ENCODE results near the gene ELAC2.

ELAC2 gene

DNA sequence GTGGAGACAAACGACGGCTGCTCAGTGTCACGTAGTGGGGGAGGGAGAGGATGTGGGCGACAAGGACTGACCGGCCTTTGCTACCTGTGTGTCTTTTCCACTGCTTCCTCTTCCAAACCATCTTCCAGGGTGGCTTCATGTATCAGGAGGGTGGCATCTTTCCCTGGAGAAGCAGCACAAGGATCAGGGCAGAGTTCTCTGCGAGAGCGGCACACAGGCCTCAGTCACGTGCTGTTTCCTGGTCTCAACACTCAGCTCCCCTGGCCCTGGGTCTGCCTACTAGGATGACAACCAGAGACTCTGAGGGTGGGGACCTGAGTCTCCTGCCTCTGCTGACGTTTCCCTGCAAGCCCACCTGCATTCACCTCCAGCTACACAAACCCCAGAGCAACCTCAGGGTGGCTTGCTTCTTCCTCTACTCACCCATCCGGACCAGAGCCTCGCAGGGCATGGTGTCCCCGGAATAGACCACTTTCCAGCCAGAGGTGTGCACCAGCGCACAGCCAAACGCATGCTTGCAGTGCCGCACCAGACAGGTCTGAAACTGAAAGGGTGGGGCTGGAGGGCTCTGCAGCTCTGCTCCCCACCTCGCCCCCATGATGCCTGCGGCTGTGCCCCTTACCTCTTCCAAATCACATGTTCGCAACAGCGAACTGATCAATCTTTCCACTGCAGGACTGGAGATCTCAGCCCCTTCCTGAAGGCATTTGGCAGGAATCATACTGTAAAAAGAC, 23.3 kb downstream of the ELAC2 start:
- H3K27ac ChIP-seq = no peak overlapping the region
- in situ Hi-C loops (cut with HindIII; ENCODE audit: low pct_ligation_motif_present, low sequenced_read_pairs) = no loop called here
- TF ChIP-seq, protein P1, sequence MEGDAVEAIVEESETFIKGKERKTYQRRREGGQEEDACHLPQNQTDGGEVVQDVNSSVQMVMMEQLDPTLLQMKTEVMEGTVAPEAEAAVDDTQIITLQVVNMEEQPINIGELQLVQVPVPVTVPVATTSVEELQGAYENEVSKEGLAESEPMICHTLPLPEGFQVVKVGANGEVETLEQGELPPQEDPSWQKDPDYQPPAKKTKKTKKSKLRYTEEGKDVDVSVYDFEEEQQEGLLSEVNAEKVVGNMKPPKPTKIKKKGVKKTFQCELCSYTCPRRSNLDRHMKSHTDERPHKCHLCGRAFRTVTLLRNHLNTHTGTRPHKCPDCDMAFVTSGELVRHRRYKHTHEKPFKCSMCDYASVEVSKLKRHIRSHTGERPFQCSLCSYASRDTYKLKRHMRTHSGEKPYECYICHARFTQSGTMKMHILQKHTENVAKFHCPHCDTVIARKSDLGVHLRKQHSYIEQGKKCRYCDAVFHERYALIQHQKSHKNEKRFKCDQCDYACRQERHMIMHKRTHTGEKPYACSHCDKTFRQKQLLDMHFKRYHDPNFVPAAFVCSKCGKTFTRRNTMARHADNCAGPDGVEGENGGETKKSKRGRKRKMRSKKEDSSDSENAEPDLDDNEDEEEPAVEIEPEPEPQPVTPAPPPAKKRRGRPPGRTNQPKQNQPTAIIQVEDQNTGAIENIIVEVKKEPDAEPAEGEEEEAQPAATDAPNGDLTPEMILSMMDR (IDR thresholded peaks at IDR 0.05; ENCODE audit: low read depth, low read length, missing control alignments) = no peak

DNA sequence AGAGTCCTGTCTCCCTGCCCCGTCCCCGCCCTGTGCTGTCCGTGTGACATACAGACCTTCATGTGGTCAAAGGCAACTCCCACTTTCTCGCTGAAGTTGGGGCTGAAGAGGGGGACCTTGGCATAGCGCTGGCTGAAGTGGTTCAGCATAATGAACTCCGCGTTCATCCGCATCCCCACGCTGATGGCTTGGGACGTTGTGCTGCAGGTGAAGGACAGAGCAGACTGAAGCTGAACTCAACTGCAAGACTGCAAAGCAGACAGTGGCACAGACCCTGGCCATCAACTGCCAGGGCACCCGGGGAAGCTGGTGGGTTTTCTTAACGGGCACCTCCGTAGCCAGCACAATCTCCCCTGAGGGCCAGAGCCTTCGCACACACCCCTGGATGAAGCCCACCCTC, 24.2 kb downstream of the ELAC2 start:
- no peak overlapping the region for H3K4me3 ChIP-seq (ENCODE audit: low read depth, low read length)
- no peak for DNase-seq
- no peaks in the 10 kb centered on the region for H3K27me3 ChIP-seq (replicated peaks)
- H3K36me3 ChIP-seq (replicated peaks) = peaks cover 84% of the 10 kb centered on the region
- no peak overlapping the region for H3K27ac ChIP-seq
- in situ Hi-C loops (cut with HindIII; ENCODE audit: low pct_ligation_motif_present, low sequenced_read_pairs) = no loop called here
- TF ChIP-seq, protein P1 (IDR thresholded peaks at IDR 0.05; ENCODE audit: low read depth, low read length, missing control alignments) = no peak

More for the DNA sequence above, 23.3 kb downstream of the ELAC2 start:
- Histone ChIP-seq H3K4me3 (ENCODE audit: low read depth, low read length) (no peak overlapping the region), H3K36me3 (replicated peaks) (peaks cover 92% of the 10 kb centered on the region), H3K27me3 (replicated peaks) (no peaks in the 10 kb centered on the region)
- DNase-seq = no peak

DNA sequence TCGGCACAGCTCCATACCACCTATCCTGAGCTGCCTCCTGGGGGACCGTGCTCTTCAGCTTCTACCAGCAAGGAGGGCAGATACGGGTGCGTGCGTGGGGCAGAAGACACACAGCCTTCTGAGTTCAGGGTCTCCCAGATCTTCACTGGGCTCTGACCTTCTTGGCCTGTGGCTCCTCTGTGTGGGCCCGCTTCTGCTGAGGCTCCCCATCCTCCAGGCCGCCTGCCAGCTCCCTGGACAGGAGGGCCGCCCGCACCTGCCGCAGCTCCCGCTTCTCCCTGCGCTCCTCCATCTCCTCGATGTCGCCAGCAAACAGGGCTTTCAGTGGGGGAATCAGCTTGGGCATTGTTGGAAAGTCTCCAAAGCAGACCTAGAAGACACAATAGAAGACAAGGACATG, 25.2 kb downstream of the ELAC2 start:
- in situ Hi-C loops (cut with HindIII; ENCODE audit: low pct_ligation_motif_present, low sequenced_read_pairs) = no loop called here
- H3K27ac ChIP-seq = no peak overlapping the region
- peaks cover 74% of the 10 kb centered on the region for H3K36me3 ChIP-seq (replicated peaks)
- no peaks in the 10 kb centered on the region for H3K27me3 ChIP-seq (replicated peaks)
- DNase-seq = no peak
- no peak overlapping the region for H3K4me3 ChIP-seq (ENCODE audit: low read depth, low read length)
- TF ChIP-seq, protein P1 (IDR thresholded peaks at IDR 0.05; ENCODE audit: low read depth, low read length, missing control alignments) = no peak

DNA sequence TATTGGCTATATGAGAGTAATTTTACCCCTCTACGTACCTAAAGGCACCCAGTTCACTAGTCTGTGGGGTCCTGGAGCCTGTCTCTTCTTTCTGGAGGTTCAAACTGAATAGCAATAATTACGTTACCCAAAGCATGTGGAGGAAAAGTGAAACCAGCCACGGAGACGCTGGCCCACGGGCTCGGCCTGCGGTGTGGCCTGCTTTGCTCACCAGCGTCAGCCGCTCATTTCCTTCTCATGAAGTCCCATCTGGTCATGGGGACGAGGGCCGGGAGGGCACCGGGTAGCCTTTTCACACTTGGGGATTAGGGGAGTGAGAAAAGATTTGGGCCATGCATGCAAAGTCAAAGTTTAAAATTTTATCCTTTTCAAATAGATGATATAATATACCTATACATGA, 26.9 kb downstream of the ELAC2 start:
- in situ Hi-C loops (cut with HindIII; ENCODE audit: low pct_ligation_motif_present, low sequenced_read_pairs) = no loop called here
- Histone ChIP-seq H3K4me3 (ENCODE audit: low read depth, low read length) (no peak overlapping the region), H3K27me3 (replicated peaks) (no peaks in the 10 kb centered on the region), H3K36me3 (replicated peaks) (peaks cover 59% of the 10 kb centered on the region), H3K27ac (no peak overlapping the region)
- TF ChIP-seq, protein P1 (IDR thresholded peaks at IDR 0.05; ENCODE audit: low read depth, low read length, missing control alignments) = no peak
- no peak for DNase-seq

DNA sequence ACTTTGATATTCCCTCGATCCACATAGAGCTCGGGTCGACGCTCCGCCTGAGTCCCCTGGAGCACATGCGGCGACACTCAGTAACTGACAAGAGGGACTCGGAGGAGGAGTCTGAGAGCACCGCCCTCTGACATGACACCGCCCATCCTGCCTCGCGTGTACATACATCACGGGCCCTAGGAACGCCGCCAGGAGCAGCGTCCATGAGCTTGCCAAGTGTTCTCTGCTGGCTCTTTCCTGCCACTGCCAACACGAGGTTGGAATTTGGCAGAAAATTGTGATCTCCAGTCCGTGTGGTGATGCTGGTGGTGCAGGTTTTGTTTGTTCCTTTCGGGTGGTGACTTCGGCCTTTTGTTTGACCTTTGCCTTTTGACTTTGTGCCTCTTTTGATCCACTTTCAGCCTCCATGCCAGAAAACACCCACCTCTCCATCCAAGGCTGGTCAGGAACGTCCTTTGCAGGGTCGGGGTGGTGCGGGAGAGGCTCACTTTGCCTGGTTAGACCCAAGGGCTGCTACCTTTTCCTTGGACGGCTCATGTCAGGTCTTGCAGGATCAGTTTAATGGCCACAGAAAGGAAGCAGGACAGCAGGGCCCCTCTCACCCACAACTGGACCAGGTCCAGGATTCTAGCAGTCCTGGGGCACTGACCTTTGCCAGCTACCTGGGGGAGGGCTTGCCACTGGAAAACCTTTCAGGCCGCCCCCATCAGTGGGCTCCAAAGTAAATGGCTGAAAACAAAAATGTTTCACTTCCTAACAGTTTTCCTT, 27.6 kb downstream of the ELAC2 start:
- in situ Hi-C loops (cut with HindIII; ENCODE audit: low pct_ligation_motif_present, low sequenced_read_pairs) = no loop called here
- Histone ChIP-seq H3K27ac (no peak overlapping the region), H3K4me3 (ENCODE audit: low read depth, low read length) (no peak overlapping the region), H3K36me3 (replicated peaks) (peaks cover 52% of the 10 kb centered on the region), H3K27me3 (replicated peaks) (no peaks in the 10 kb centered on the region)
- TF ChIP-seq, protein P1 (IDR thresholded peaks at IDR 0.05; ENCODE audit: low read depth, low read length, missing control alignments) = no peak
- DNase-seq = no peak
